ENCODE results near the gene RAG1. TPM values are rescaled to one million over a fixed set of nuclear protein-coding genes. Genes with fewer than 3 reads are reported as not detected.

The RAG1 gene
- total and polyA plus RNA-seq, 2 of the 8 experiments (the other 6 are each of a cell fraction or from before 2014, with no cell fraction given): 0.14 to 0.58 TPM

GRCh38 chr11:36530840-36531239 lies 37.0 kb upstream of the RAG1 start:
- Histone ChIP-seq H2BK15ac (ENCODE audit: low read length) (no peak overlapping the region), H2AK5ac (ENCODE audit: low read depth, low read length) (no peak overlapping the region), H3K36me3 (ENCODE audit: control insufficient read depth in 2 of 4, insufficient read depth in 4 of 4, low read length in 3 of 4) (no peaks in the 10 kb centered on the region), H4K5ac (ENCODE audit: insufficient read length, low read depth, low read length) (no peak overlapping the region), H3K79me1 (ENCODE audit: low read depth, low read length) (no peaks in the 10 kb centered on the region), H3K18ac (ENCODE audit: extremely low read depth, low read length) (no peak overlapping the region), H3K4me1 (replicated peaks in 1 of 4; ENCODE audit: control insufficient read depth in 3 of 4, insufficient read depth in 4 of 4, low read length in 3 of 4) (no peaks in the 10 kb centered on the region), H2BK12ac (ENCODE audit: low read depth, low read length) (no peak overlapping the region), H2BK120ac (replicated peaks; ENCODE audit: low read depth, low read length) (no peak overlapping the region), H4K20me1 (replicated peaks in 1 of 2; ENCODE audit: control insufficient read depth in 1 of 2, insufficient read depth in 2 of 2, low read length in 2 of 2) (no peaks in the 10 kb centered on the region), H3K9me3 (ENCODE audit: insufficient read depth in 2 of 2, low read depth in 1 of 2, low read length in 1 of 2) (no peaks in the 10 kb centered on the region), H4K91ac (replicated peaks; ENCODE audit: insufficient read length, low read length) (no peak overlapping the region), H3K27me3 (replicated peaks in 1 of 4; ENCODE audit: control insufficient read depth in 3 of 4, extremely low read depth in 1 of 4, insufficient read depth in 3 of 4, low read length in 3 of 4) (no peaks in the 10 kb centered on the region), H2BK5ac (ENCODE audit: low read depth, low read length) (no peak overlapping the region), H4K8ac (ENCODE audit: extremely low read depth, insufficient read depth, low read length) (no peak overlapping the region), H3K56ac (replicated peaks; ENCODE audit: insufficient read length, low read depth, low read length) (no peak overlapping the region), H2AFZ (ENCODE audit: low read length) (no peak overlapping the region), H3K14ac (ENCODE audit: insufficient read length) (no peak overlapping the region), H3K4ac (replicated peaks; ENCODE audit: insufficient read length, low read depth, low read length) (no peak overlapping the region), H3K23me2 (ENCODE audit: low read depth, low read length) (no peaks in the 10 kb centered on the region), H3K27ac (ENCODE audit: low read depth, low read length) (no peak overlapping the region), H3K4me3 (ENCODE audit: extremely low read depth in 1 of 4, insufficient read depth in 2 of 4, low read depth in 3 of 4, low read length in 4 of 4) (no peak overlapping the region), H2BK20ac (ENCODE audit: low read length) (no peak overlapping the region), H3K79me2 (ENCODE audit: control insufficient read depth in 1 of 2, insufficient read depth in 2 of 2, low read length in 2 of 2) (no peaks in the 10 kb centered on the region), H3K9ac (replicated peaks in 1 of 4; ENCODE audit: extremely low read depth in 1 of 4, low read depth in 3 of 4, low read length in 3 of 4) (no peak overlapping the region), H3K4me2 (ENCODE audit: insufficient read depth in 1 of 2, low read depth in 2 of 2, low read length in 2 of 2) (no peak overlapping the region), H3K23ac (ENCODE audit: insufficient read length) (no peak overlapping the region)
- DNase-seq (ENCODE audit: low read depth in 1 of 2, low spot score in 2 of 2): no peak
- ChIA-PET CTCF (ENCODE audit: partially characterized antibody) (interaction anchor here (0.7 kb wide), 1 partner anchor 239 kb away, joined by 3 read pairs; no protein-coding TSS in a partner anchor), POLR2A (ENCODE audit: partially characterized antibody) (no interaction called here)
- peak; percentile 39 for FAIRE-seq
- TF ChIP-seq ZNF274 (IDR thresholded peaks at IDR 0.05; ENCODE audit: borderline replicate concordance, extremely low read depth, low read length) (no peak), RAD21 (IDR thresholded peaks at IDR 0.05 in 1 of 2, conservative IDR thresholded peaks at IDR 0.05 in 1 of 2; ENCODE audit: low read depth in 2 of 2, low read length in 2 of 2) (no peak), NANOG (IDR thresholded peaks at IDR 0.05; ENCODE audit: insufficient read depth, low read depth, low read length, poor library complexity, severe bottlenecking) (no peak), TBP (IDR thresholded peaks at IDR 0.05; ENCODE audit: low read depth, low read length) (no peak), SP4 (IDR thresholded peaks at IDR 0.05; ENCODE audit: low read length) (no peak), GTF2F1 (IDR thresholded peaks at IDR 0.05; ENCODE audit: borderline replicate concordance, low read depth, low read length) (no peak), CBX5 (IDR thresholded peaks at IDR 0.05; ENCODE audit: low read depth, low read length) (no peak), CEBPB (IDR thresholded peaks at IDR 0.05; ENCODE audit: low read depth, low read length) (no peak), KDM1A (IDR thresholded peaks at IDR 0.05; ENCODE audit: borderline replicate concordance, low read length) (no peak), HDAC6 (IDR thresholded peaks at IDR 0.05; ENCODE audit: low read depth, low read length) (no peak), SP2 (IDR thresholded peaks at IDR 0.05; ENCODE audit: low read length) (no peak)
- TF ChIP-seq, protein P1, sequence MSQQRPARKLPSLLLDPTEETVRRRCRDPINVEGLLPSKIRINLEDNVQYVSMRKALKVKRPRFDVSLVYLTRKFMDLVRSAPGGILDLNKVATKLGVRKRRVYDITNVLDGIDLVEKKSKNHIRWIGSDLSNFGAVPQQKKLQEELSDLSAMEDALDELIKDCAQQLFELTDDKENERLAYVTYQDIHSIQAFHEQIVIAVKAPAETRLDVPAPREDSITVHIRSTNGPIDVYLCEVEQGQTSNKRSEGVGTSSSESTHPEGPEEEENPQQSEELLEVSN (IDR thresholded peaks at IDR 0.05): no peak
- TF ChIP-seq, protein P2, sequence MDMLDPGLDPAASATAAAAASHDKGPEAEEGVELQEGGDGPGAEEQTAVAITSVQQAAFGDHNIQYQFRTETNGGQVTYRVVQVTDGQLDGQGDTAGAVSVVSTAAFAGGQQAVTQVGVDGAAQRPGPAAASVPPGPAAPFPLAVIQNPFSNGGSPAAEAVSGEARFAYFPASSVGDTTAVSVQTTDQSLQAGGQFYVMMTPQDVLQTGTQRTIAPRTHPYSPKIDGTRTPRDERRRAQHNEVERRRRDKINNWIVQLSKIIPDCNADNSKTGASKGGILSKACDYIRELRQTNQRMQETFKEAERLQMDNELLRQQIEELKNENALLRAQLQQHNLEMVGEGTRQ (IDR thresholded peaks at IDR 0.05; ENCODE audit: low read length): no peak
